Upper lobe of left lung (tissue), 4 donors: ENCODE data around the gene TMEM239.

ENCODE experiments used
- CTCF ChIP-seq, 6 experiments: fragments of 450-650 bp in 4 of 6; fragments of 200-600 bp in 2 of 6; sonication (generic) in 2 of 6; IDR thresholded peaks; one replicate each; pipeline ENCODE4 v1.5.1; 2016 to 2019; ENCODE audit warnings: antibody characterized with exemption in 6 of 6
- EP300 ChIP-seq, 4 donors: sonication (generic); formaldehyde crosslinking; IDR thresholded peaks; one replicate each; pipeline ENCODE4 v1.5.1; 2017; ENCODE audit warnings: antibody characterized with exemption in 4 of 4, control low read depth in 2 of 4
- POLR2A ChIP-seq, 4 donors: fragments of 450-650 bp; IDR thresholded peaks; one replicate each; pipeline ENCODE4 v1.5.1; 2016 to 2017; ENCODE audit warnings: antibody characterized with exemption in 4 of 4, mild to moderate bottlenecking in 2 of 4
- POLR2AphosphoS5 ChIP-seq, 2 donors: sonication (generic); formaldehyde crosslinking; IDR thresholded peaks; one replicate each; pipeline ENCODE4 v1.5.1; 2017; ENCODE audit warnings: antibody characterized with exemption in 2 of 2

- TF ChIP-seq CTCF (IDR thresholded peaks at IDR 0.05) (no peak), POLR2A (IDR thresholded peaks at IDR 0.05) (no peak), POLR2AphosphoS5 (IDR thresholded peaks at IDR 0.05) (no peak), EP300 (IDR thresholded peaks at IDR 0.05) (no peak)
Observed at GRCh38 chr20:2820896-2821869, 5.0 kb downstream of the TMEM239 start.
